Esophagus squamous epithelium (tissue), 4 donors: ENCODE data around the gene CENPK.

ENCODE experiments used
- POLR2A ChIP-seq, 4 donors: fragments of 450-650 bp; IDR thresholded peaks; one replicate each; pipeline ENCODE4 v1.6.1; 2017; ENCODE audit warnings: antibody characterized with exemption in 4 of 4, mild to moderate bottlenecking in 4 of 4, moderate library complexity in 3 of 4
- TF ChIP-seq, protein P1 (sequence below), 6 experiments: fragments of 450-650 bp in 4 of 6; fragments of 200-600 bp in 2 of 6; sonication (generic) in 2 of 6; IDR thresholded peaks; one replicate each; pipeline ENCODE4 v1.5.1; 2016 to 2019; ENCODE audit warnings: antibody characterized with exemption in 6 of 6, mild to moderate bottlenecking in 4 of 6, moderate library complexity in 4 of 6

DNA sequence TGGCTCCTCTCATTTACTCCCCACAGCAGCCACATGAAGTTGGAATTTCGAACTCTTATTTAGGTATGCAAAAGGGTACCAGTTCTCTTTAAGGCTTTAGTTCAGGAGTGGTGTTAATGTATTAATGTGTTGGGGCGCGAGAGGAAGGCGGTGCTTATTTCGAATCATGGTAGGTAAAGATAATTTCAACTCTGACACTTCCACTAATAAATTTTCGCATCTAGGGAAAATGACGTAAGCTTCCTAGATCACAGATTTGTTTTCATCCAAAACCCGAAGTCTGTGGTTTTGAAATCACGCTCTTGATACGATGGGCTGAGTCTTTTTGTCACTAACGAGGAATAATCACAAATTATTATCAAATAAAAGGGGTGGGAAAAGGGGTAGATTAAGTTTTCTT, 809 bp upstream of the CENPK start:
- TF ChIP-seq, protein P1, sequence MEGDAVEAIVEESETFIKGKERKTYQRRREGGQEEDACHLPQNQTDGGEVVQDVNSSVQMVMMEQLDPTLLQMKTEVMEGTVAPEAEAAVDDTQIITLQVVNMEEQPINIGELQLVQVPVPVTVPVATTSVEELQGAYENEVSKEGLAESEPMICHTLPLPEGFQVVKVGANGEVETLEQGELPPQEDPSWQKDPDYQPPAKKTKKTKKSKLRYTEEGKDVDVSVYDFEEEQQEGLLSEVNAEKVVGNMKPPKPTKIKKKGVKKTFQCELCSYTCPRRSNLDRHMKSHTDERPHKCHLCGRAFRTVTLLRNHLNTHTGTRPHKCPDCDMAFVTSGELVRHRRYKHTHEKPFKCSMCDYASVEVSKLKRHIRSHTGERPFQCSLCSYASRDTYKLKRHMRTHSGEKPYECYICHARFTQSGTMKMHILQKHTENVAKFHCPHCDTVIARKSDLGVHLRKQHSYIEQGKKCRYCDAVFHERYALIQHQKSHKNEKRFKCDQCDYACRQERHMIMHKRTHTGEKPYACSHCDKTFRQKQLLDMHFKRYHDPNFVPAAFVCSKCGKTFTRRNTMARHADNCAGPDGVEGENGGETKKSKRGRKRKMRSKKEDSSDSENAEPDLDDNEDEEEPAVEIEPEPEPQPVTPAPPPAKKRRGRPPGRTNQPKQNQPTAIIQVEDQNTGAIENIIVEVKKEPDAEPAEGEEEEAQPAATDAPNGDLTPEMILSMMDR (IDR thresholded peaks at IDR 0.05) = no peak
- no peak for TF ChIP-seq POLR2A (IDR thresholded peaks at IDR 0.05)
